ENCODE results near the gene PTPN18. TPM values are rescaled to one million over a fixed set of nuclear protein-coding genes. Genes with fewer than 3 reads are reported as not detected.

Gene PTPN18
- total RNA-seq, 1 donor from 2014 or later: 10.4 TPM

DNA sequence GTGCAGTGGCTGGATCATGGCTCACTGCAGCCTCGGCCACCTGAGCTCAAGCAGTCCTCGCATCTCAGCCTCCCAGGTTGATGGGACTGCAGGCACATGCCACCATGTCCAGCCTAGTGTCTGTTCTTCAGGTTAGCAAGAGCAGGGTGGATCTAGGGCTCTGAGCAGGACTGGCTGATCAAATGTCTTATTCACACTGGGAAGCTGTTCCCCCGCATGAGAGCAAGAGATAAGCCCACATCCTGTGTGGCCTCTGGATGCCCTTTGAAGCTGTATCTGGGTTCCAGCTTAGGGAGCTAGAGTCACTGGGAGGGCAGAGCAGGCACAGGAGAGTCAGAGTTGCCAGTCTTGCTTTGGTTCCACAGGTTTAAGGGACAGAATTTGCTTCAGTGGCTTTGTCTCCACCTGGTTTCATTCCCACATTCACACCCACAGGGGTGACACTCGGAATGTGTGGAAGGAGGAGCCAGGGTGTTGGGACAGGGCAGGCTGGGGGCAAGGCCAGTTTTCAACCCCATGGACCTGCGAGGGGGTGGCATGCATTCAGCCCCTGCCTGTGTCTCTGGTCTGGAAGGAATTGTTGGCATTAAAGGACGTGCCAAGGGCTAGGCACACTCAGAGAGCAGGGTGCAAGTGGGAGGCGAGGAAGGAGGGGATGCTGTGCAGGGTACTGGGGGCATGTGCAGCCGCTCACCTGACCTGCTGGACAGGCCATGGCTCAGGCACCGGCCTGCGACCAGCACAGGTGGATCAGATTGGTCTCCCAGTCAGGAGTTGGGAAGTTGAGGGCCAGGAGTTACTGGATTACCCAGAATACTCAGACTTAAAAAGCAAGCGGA is 24.5 kb downstream of the PTPN18 start:
- H3K9ac ChIP-seq (ENCODE audit: low read length): no peak overlapping the region
- H3K4me1 ChIP-seq (ENCODE audit: insufficient read depth, low read length): peaks cover under 1% of the 10 kb centered on the region
- peaks cover 8% of the 10 kb centered on the region for H3K36me3 Mint-ChIP-seq (ENCODE audit: low read depth, unreplicated experiment)
- no peak overlapping the region for H3K4me3 ChIP-seq (ENCODE audit: insufficient read depth, low read depth, low read length)
- DNase-seq (ENCODE audit: low read depth): no peak
- no peaks in the 10 kb centered on the region for H3K27me3 Mint-ChIP-seq (ENCODE audit: low read depth, unreplicated experiment)
- no peak overlapping the region for H2AFZ ChIP-seq (ENCODE audit: low read depth, low read length)
- no peak overlapping the region for H3K4me3 Mint-ChIP-seq (ENCODE audit: unreplicated experiment)
- H3K36me3 ChIP-seq (ENCODE audit: insufficient read depth, low read length): peaks cover 4% of the 10 kb centered on the region
- H3K79me2 ChIP-seq (ENCODE audit: insufficient read depth, low read length): peaks cover 46% of the 10 kb centered on the region
- no peaks in the 10 kb centered on the region for H3K9me3 Mint-ChIP-seq (ENCODE audit: unreplicated experiment)
- H4K20me1 ChIP-seq (ENCODE audit: insufficient read depth, low read length): peaks cover 68% of the 10 kb centered on the region
- peaks cover 6% of the 10 kb centered on the region for H3K4me1 Mint-ChIP-seq (ENCODE audit: low read depth, unreplicated experiment)
- H3K27ac Mint-ChIP-seq (ENCODE audit: unreplicated experiment): no peak overlapping the region
- no peaks in the 10 kb centered on the region for H3K27me3 ChIP-seq (ENCODE audit: insufficient read depth, low read length)
- H3K9me3 ChIP-seq (ENCODE audit: insufficient read depth, low read depth, low read length): no peaks in the 10 kb centered on the region
- no peak overlapping the region for H3K4me2 ChIP-seq (ENCODE audit: low read length)
- no peak for FAIRE-seq
- no peak for TF ChIP-seq EZH2 (IDR thresholded peaks at IDR 0.05; ENCODE audit: insufficient read depth, low read length)
- TF ChIP-seq, protein P1, sequence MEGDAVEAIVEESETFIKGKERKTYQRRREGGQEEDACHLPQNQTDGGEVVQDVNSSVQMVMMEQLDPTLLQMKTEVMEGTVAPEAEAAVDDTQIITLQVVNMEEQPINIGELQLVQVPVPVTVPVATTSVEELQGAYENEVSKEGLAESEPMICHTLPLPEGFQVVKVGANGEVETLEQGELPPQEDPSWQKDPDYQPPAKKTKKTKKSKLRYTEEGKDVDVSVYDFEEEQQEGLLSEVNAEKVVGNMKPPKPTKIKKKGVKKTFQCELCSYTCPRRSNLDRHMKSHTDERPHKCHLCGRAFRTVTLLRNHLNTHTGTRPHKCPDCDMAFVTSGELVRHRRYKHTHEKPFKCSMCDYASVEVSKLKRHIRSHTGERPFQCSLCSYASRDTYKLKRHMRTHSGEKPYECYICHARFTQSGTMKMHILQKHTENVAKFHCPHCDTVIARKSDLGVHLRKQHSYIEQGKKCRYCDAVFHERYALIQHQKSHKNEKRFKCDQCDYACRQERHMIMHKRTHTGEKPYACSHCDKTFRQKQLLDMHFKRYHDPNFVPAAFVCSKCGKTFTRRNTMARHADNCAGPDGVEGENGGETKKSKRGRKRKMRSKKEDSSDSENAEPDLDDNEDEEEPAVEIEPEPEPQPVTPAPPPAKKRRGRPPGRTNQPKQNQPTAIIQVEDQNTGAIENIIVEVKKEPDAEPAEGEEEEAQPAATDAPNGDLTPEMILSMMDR (IDR thresholded peaks at IDR 0.05; ENCODE audit: insufficient read depth, low read depth, low read length): no peak
- no peak overlapping the region for H3K27ac ChIP-seq (ENCODE audit: low read depth, low read length)

DNA sequence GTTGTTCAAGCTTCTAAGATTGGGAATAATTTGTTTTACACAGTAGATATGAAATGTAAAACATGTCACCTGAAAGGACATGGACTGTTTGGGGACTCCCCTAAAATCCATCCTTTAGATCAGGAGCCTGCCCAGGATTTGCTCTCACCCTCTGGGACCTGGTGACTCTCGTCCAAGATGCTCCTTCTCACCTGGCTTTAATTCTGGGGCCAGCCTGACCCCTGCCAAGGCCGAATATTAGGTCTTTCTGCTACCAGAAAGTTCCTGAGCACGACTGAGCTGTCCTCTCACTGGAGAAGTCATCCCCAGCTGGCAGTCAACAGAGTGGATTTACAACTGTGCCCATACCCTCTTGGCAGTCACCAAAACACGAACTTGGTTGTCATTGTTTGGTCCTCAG is 25.3 kb downstream of the PTPN18 start:
- peaks cover 8% of the 10 kb centered on the region for H3K36me3 Mint-ChIP-seq (ENCODE audit: low read depth, unreplicated experiment)
- H3K27me3 ChIP-seq (ENCODE audit: insufficient read depth, low read length): no peaks in the 10 kb centered on the region
- H3K9ac ChIP-seq (ENCODE audit: low read length): no peak overlapping the region
- DNase-seq (ENCODE audit: low read depth): no peak
- peaks cover 66% of the 10 kb centered on the region for H4K20me1 ChIP-seq (ENCODE audit: insufficient read depth, low read length)
- H3K4me1 ChIP-seq (ENCODE audit: insufficient read depth, low read length): no peaks in the 10 kb centered on the region
- no peaks in the 10 kb centered on the region for H3K36me3 ChIP-seq (ENCODE audit: insufficient read depth, low read length)
- H3K4me3 Mint-ChIP-seq (ENCODE audit: unreplicated experiment): no peak overlapping the region
- no peak for TF ChIP-seq EZH2 (IDR thresholded peaks at IDR 0.05; ENCODE audit: insufficient read depth, low read length)
- TF ChIP-seq, protein P1 (IDR thresholded peaks at IDR 0.05; ENCODE audit: insufficient read depth, low read depth, low read length): no peak
- peaks cover 2% of the 10 kb centered on the region for H3K4me1 Mint-ChIP-seq (ENCODE audit: low read depth, unreplicated experiment)
- H3K4me3 ChIP-seq (ENCODE audit: insufficient read depth, low read depth, low read length): no peak overlapping the region
- no peak overlapping the region for H2AFZ ChIP-seq (ENCODE audit: low read depth, low read length)
- H3K27ac ChIP-seq (ENCODE audit: low read depth, low read length): no peak overlapping the region
- H3K9me3 ChIP-seq (ENCODE audit: insufficient read depth, low read depth, low read length): no peaks in the 10 kb centered on the region
- H3K9me3 Mint-ChIP-seq (ENCODE audit: unreplicated experiment): no peaks in the 10 kb centered on the region
- H3K79me2 ChIP-seq (ENCODE audit: insufficient read depth, low read length): peaks cover 38% of the 10 kb centered on the region
- H3K27ac Mint-ChIP-seq (ENCODE audit: unreplicated experiment): no peak overlapping the region
- no peak overlapping the region for H3K4me2 ChIP-seq (ENCODE audit: low read length)
- FAIRE-seq: no peak
- H3K27me3 Mint-ChIP-seq (ENCODE audit: low read depth, unreplicated experiment): no peaks in the 10 kb centered on the region

DNA sequence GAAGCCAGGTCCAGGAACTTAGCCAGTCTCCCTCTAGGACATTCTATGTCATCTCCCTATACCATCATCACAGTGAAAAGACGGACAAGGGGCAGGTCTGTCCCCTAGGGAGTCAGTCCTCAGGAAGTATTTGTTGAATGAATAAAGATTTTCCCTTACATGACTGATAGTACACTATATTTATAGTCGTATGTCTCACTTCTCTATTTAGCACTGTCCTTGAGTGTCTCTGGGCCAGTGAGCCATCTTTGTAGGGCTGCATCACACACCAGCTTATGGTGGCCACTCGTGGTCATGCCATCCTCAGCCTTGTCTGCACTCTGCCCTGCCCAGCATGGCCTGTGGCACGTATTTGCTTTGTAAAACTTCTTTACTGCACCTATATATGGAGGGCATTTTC is 25.8 kb downstream of the PTPN18 start:
- Histone ChIP-seq H3K9ac (ENCODE audit: low read length) (no peak overlapping the region), H3K27ac (ENCODE audit: low read depth, low read length) (no peak overlapping the region), H3K4me1 (ENCODE audit: insufficient read depth, low read length) (no peaks in the 10 kb centered on the region), H3K4me2 (ENCODE audit: low read length) (no peak overlapping the region), H4K20me1 (ENCODE audit: insufficient read depth, low read length) (peaks cover 61% of the 10 kb centered on the region), H3K36me3 (ENCODE audit: insufficient read depth, low read length) (no peaks in the 10 kb centered on the region), H3K79me2 (ENCODE audit: insufficient read depth, low read length) (peaks cover 37% of the 10 kb centered on the region), H2AFZ (ENCODE audit: low read depth, low read length) (no peak overlapping the region), H3K4me3 (ENCODE audit: insufficient read depth, low read depth, low read length) (no peak overlapping the region), H3K9me3 (ENCODE audit: insufficient read depth, low read depth, low read length) (no peaks in the 10 kb centered on the region), H3K27me3 (ENCODE audit: insufficient read depth, low read length) (no peaks in the 10 kb centered on the region)
- FAIRE-seq: no peak
- no peak overlapping the region for H3K27ac Mint-ChIP-seq (ENCODE audit: unreplicated experiment)
- no peaks in the 10 kb centered on the region for H3K9me3 Mint-ChIP-seq (ENCODE audit: unreplicated experiment)
- peaks cover 2% of the 10 kb centered on the region for H3K4me1 Mint-ChIP-seq (ENCODE audit: low read depth, unreplicated experiment)
- no peaks in the 10 kb centered on the region for H3K27me3 Mint-ChIP-seq (ENCODE audit: low read depth, unreplicated experiment)
- DNase-seq (ENCODE audit: low read depth): no peak
- TF ChIP-seq, protein P1 (IDR thresholded peaks at IDR 0.05; ENCODE audit: insufficient read depth, low read depth, low read length): no peak
- TF ChIP-seq EZH2 (IDR thresholded peaks at IDR 0.05; ENCODE audit: insufficient read depth, low read length): no peak
- H3K4me3 Mint-ChIP-seq (ENCODE audit: unreplicated experiment): no peak overlapping the region
- H3K36me3 Mint-ChIP-seq (ENCODE audit: low read depth, unreplicated experiment): peaks cover 8% of the 10 kb centered on the region

Measured in astrocyte (in vitro differentiated cells and primary cell).